ENCODE data around the gene MAML3.

The MAML3 gene

GRCh38 chr4:139863531-139863930, 290.5 kb downstream of the MAML3 start:
- TF ChIP-seq POLR2AphosphoS5 (IDR thresholded peaks at IDR 0.05; ENCODE audit: low read depth, low read length): no peak
- TF ChIP-seq TAF1 (IDR thresholded peaks at IDR 0.05; ENCODE audit: borderline replicate concordance, insufficient read depth, low read length): no peak
- TF ChIP-seq REST (IDR thresholded peaks at IDR 0.05; ENCODE audit: insufficient read depth in 1 of 2, low read depth in 2 of 2, low read length in 2 of 2): no peak
- no peak for TF ChIP-seq FOXP2 (optimal IDR thresholded peaks at IDR 0.05; ENCODE audit: borderline replicate concordance, extremely low read depth, extremely low read length, insufficient read depth)
- TF ChIP-seq SIN3A (IDR thresholded peaks at IDR 0.05; ENCODE audit: borderline replicate concordance, insufficient read depth, low read length): no peak

GRCh38 chr4:139861471-139861870, 292.5 kb downstream of the MAML3 start:
- no peak for TF ChIP-seq TAF1 (IDR thresholded peaks at IDR 0.05; ENCODE audit: borderline replicate concordance, insufficient read depth, low read length)
- TF ChIP-seq SIN3A (IDR thresholded peaks at IDR 0.05; ENCODE audit: borderline replicate concordance, insufficient read depth, low read length): no peak
- no peak for TF ChIP-seq REST (IDR thresholded peaks at IDR 0.05; ENCODE audit: insufficient read depth in 1 of 2, low read depth in 2 of 2, low read length in 2 of 2)
- no peak for TF ChIP-seq POLR2AphosphoS5 (IDR thresholded peaks at IDR 0.05; ENCODE audit: low read depth, low read length)
- TF ChIP-seq FOXP2 (optimal IDR thresholded peaks at IDR 0.05; ENCODE audit: borderline replicate concordance, extremely low read depth, extremely low read length, insufficient read depth): no peak

- TF ChIP-seq REST (IDR thresholded peaks at IDR 0.05; ENCODE audit: insufficient read depth in 1 of 2, low read depth in 2 of 2, low read length in 2 of 2) (no peak), SIN3A (IDR thresholded peaks at IDR 0.05; ENCODE audit: borderline replicate concordance, insufficient read depth, low read length) (no peak), TAF1 (IDR thresholded peaks at IDR 0.05; ENCODE audit: borderline replicate concordance, insufficient read depth, low read length) (no peak), POLR2AphosphoS5 (IDR thresholded peaks at IDR 0.05; ENCODE audit: low read depth, low read length) (no peak), FOXP2 (optimal IDR thresholded peaks at IDR 0.05; ENCODE audit: borderline replicate concordance, extremely low read depth, extremely low read length, insufficient read depth) (no peak)
Measured at GRCh38 chr4:139860435-139861024, 293.5 kb downstream of the MAML3 start.

- TF ChIP-seq POLR2AphosphoS5 (IDR thresholded peaks at IDR 0.05; ENCODE audit: low read depth, low read length) (no peak), REST (IDR thresholded peaks at IDR 0.05; ENCODE audit: insufficient read depth in 1 of 2, low read depth in 2 of 2, low read length in 2 of 2) (no peak), TAF1 (IDR thresholded peaks at IDR 0.05; ENCODE audit: borderline replicate concordance, insufficient read depth, low read length) (no peak), FOXP2 (optimal IDR thresholded peaks at IDR 0.05; ENCODE audit: borderline replicate concordance, extremely low read depth, extremely low read length, insufficient read depth) (no peak), SIN3A (IDR thresholded peaks at IDR 0.05; ENCODE audit: borderline replicate concordance, insufficient read depth, low read length) (no peak)
Measured at GRCh38 chr4:139859876-139860275, 294.1 kb downstream of the MAML3 start.
